Activated CD4-positive, CD25-positive, alpha-beta regulatory T cell (primary cell): Measurements from ENCODE around the gene VPS51.

ENCODE experiments used
- DNase-seq, 4 experiments: peaks; one replicate each; lab custom pipeline; 2025; lab: John Stamatoyannopoulos, UW

VPS51 gene

GRCh38 chr11:65095974-65096806, at the start of gene VPS51:
Gene VPS51, plus strand, starts transcription at chr11:65096214. Its CDS starts 37 bp downstream, at chr11:65096251.
- peak; percentile 61 to 75 (median 68) for DNase-seq

GRCh38 chr11:65047581-65048422, 48.2 kb upstream of the VPS51 start:
- peak in 1 of 4 experiments; percentile 18 for DNase-seq

GRCh38 chr11:65051398-65051858, 44.6 kb upstream of the VPS51 start:
- no peak for DNase-seq

- peak in 1 of 4 experiments; percentile 17 for DNase-seq
Measured at GRCh38 chr11:65053827-65054508, 42.0 kb upstream of the VPS51 start.

- DNase-seq = no peak
Measured at GRCh38 chr11:65055538-65055937, 40.5 kb upstream of the VPS51 start.

GRCh38 chr11:65056999-65057398, 39.0 kb upstream of the VPS51 start:
- DNase-seq = no peak

GRCh38 chr11:65057526-65057925, 38.5 kb upstream of the VPS51 start:
- no peak for DNase-seq

- no peak for DNase-seq
Measured at GRCh38 chr11:65058012-65058411, 38.0 kb upstream of the VPS51 start.

GRCh38 chr11:65058419-65059054, 37.5 kb upstream of the VPS51 start, which contains the start of gene NAALADL1:
Gene NAALADL1, minus strand, starts transcription at chr11:65058553. Its CDS starts 32 bp downstream, at chr11:65058521.
- DNase-seq = no peak

GRCh38 chr11:65059523-65059922, 36.5 kb upstream of the VPS51 start:
- DNase-seq = no peak

- no peak for DNase-seq
Measured at GRCh38 chr11:65059959-65060824, 35.8 kb upstream of the VPS51 start.

- DNase-seq = peak in 2 of 4 experiments; percentile 33 to 53
Measured at GRCh38 chr11:65060913-65061408, 35.1 kb upstream of the VPS51 start.

- no peak for DNase-seq
Measured at GRCh38 chr11:65063532-65063931, 32.5 kb upstream of the VPS51 start.

- no peak for DNase-seq
Measured at GRCh38 chr11:65064847-65065240, 31.2 kb upstream of the VPS51 start.

GRCh38 chr11:65065851-65066250, 30.2 kb upstream of the VPS51 start:
- DNase-seq = no peak

GRCh38 chr11:65066315-65066714, 29.7 kb upstream of the VPS51 start:
- no peak for DNase-seq

- DNase-seq = no peak
Measured at GRCh38 chr11:65066805-65067291, 29.2 kb upstream of the VPS51 start.

GRCh38 chr11:65067446-65067845, 28.6 kb upstream of the VPS51 start:
- no peak for DNase-seq

- DNase-seq = no peak
Measured at GRCh38 chr11:65069217-65069616, 26.8 kb upstream of the VPS51 start.
